ENCODE results near the gene RANBP1.

RANBP1 gene

DNA sequence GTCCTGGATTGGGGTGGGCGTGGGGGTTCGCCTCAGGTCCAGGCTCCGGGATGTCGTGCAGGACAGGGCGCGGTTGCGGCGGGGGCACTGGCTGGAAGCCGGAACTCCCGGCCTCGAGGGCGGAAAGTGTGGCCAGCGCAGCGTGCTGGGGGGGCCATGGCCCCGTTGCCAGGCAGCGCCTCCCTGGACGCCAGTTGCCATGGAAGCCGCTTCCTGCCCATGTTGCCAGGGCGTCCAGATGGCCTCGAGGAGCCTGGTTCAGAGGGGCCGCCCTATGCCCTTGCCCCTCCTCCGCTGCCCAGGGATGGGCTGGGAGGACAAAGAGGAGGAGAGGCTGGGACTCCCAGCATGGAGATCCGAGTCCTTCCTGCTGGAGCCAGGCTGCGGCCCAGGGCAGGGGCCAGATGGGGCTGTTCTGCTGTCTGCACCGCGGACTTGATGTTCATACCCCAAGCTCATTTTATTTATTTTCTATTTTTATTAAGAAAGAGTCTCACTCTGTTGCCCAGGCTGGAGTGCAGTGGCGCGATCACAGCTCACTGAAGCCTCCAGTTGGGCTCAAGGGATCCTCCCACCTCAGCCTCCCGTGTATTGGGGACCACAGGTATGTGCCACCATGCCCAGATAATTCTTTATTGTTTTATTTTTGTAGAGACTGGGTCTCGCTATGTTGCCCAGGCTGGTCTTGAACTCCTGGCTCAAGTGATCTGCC, 39.6 kb downstream of the RANBP1 start:
- Histone ChIP-seq H3K4me2 (ENCODE audit: insufficient read depth, low read length) (no peak overlapping the region), H3K4me3 (ENCODE audit: low read depth in 1 of 2, low read length in 2 of 2) (no peak overlapping the region), H3K27me3 (ENCODE audit: insufficient read depth, low read length, poor library complexity) (no peaks in the 10 kb centered on the region), H3K79me2 (ENCODE audit: insufficient read depth, low read length) (no peaks in the 10 kb centered on the region), H4K20me1 (ENCODE audit: insufficient read depth, low read length) (peaks cover 5% of the 10 kb centered on the region; the same call in 1 of the 2 replicates), H3K36me3 (ENCODE audit: insufficient read depth, low read length) (no peaks in the 10 kb centered on the region), H2AFZ (ENCODE audit: low read depth, low read length) (no peak overlapping the region), H3K4me1 (ENCODE audit: insufficient read depth, low read length) (peaks cover 10% of the 10 kb centered on the region), H3K27ac (ENCODE audit: low read length) (no peak overlapping the region), H3K9ac (ENCODE audit: low read depth, low read length) (no peak overlapping the region), H3K9me3 (ENCODE audit: insufficient read depth, low read length, severe bottlenecking) (no peaks in the 10 kb centered on the region)
- DNase-seq (no peak), ATAC-seq (ENCODE audit: insufficient read depth, low read depth) (no peak)
- no peak for TF ChIP-seq EZH2 (IDR thresholded peaks at IDR 0.05; ENCODE audit: borderline replicate concordance, low read depth, low read length, severe bottlenecking)
- TF ChIP-seq, protein P1, sequence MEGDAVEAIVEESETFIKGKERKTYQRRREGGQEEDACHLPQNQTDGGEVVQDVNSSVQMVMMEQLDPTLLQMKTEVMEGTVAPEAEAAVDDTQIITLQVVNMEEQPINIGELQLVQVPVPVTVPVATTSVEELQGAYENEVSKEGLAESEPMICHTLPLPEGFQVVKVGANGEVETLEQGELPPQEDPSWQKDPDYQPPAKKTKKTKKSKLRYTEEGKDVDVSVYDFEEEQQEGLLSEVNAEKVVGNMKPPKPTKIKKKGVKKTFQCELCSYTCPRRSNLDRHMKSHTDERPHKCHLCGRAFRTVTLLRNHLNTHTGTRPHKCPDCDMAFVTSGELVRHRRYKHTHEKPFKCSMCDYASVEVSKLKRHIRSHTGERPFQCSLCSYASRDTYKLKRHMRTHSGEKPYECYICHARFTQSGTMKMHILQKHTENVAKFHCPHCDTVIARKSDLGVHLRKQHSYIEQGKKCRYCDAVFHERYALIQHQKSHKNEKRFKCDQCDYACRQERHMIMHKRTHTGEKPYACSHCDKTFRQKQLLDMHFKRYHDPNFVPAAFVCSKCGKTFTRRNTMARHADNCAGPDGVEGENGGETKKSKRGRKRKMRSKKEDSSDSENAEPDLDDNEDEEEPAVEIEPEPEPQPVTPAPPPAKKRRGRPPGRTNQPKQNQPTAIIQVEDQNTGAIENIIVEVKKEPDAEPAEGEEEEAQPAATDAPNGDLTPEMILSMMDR (IDR thresholded peaks at IDR 0.05; ENCODE audit: borderline replicate concordance, extremely low read depth, low read length, poor library complexity, severe bottlenecking) = no peak

DNA sequence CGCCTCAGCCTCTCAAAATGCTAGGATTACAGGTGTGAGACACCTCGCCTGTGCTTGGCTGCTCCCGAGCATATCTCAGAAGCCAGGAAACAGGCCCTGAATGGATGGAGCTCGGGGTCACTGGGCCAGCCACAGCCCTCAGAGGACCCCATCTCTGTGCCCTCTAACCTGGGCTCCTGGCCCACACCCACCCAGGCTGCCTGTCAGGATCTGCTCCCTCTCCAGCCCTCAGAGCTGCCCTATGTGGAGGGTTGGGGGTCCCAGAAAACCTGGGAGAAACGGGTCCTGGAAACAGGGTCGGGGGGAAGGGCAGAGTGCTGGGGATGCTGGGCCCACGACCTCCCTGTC, 40.1 kb downstream of the RANBP1 start:
- peaks cover 10% of the 10 kb centered on the region for H3K4me1 ChIP-seq (ENCODE audit: insufficient read depth, low read length)
- H3K4me2 ChIP-seq (ENCODE audit: insufficient read depth, low read length) = no peak overlapping the region
- no peak overlapping the region for H3K9ac ChIP-seq (ENCODE audit: low read depth, low read length)
- H3K9me3 ChIP-seq (ENCODE audit: insufficient read depth, low read length, severe bottlenecking) = no peaks in the 10 kb centered on the region
- H3K27me3 ChIP-seq (ENCODE audit: insufficient read depth, low read length, poor library complexity) = no peaks in the 10 kb centered on the region
- H3K36me3 ChIP-seq (ENCODE audit: insufficient read depth, low read length) = no peaks in the 10 kb centered on the region
- H2AFZ ChIP-seq (ENCODE audit: low read depth, low read length) = no peak overlapping the region
- H4K20me1 ChIP-seq (ENCODE audit: insufficient read depth, low read length) = peaks cover 5% of the 10 kb centered on the region; the same call in 1 of the 2 replicates
- no peak for DNase-seq
- TF ChIP-seq, protein P1 (IDR thresholded peaks at IDR 0.05; ENCODE audit: borderline replicate concordance, extremely low read depth, low read length, poor library complexity, severe bottlenecking) = no peak
- no peak for TF ChIP-seq EZH2 (IDR thresholded peaks at IDR 0.05; ENCODE audit: borderline replicate concordance, low read depth, low read length, severe bottlenecking)
- ATAC-seq (ENCODE audit: insufficient read depth, low read depth) = no peak
- H3K4me3 ChIP-seq (ENCODE audit: low read depth in 1 of 2, low read length in 2 of 2) = no peak overlapping the region
- H3K27ac ChIP-seq (ENCODE audit: low read length) = no peak overlapping the region
- H3K79me2 ChIP-seq (ENCODE audit: insufficient read depth, low read length) = no peaks in the 10 kb centered on the region

DNA sequence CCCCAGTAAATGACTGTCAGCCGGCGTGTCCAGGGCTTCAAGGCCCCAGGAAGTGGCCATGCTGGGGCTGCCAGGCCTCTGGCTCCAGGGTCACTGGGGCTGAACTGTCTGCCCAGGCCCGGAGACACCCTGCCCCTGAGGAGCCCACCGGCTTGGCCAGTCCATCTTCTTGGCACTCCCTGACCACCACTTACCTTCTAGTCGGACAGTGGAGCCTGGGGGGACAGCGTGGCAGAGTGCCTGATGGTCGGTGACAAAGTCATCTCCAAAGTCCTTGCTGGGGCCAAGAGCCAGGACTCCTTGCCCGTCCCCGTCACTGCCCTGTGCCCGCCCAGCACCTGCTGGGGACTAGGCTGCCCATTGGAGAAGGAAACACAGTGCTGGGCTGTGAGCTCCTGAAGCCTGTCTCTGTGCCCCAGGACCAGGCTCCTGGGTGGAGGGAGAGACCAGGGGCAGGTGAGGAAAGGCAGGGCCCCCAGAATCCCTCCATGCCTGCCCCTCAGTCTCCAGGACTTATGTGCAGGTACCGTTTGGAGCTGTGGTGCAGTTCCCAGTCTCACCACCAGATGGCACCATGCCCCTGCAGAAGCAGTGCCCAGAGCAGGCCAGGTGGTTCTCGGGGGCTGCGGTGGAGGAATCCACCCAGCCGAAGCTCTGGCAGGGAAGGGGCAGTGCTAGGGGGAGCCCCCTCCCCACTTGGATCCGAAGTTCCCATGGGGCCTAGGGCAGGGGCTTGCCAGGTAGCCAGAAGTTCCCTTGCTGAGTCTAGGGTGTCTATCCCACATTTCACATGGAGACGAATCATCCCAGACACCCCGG, 40.9 kb downstream of the RANBP1 start:
- Histone ChIP-seq H3K4me2 (ENCODE audit: insufficient read depth, low read length) (no peak overlapping the region), H2AFZ (ENCODE audit: low read depth, low read length) (no peak overlapping the region), H3K9me3 (ENCODE audit: insufficient read depth, low read length, severe bottlenecking) (no peaks in the 10 kb centered on the region), H3K9ac (ENCODE audit: low read depth, low read length) (no peak overlapping the region), H3K27ac (ENCODE audit: low read length) (no peak overlapping the region), H3K4me1 (ENCODE audit: insufficient read depth, low read length) (peaks cover 10% of the 10 kb centered on the region), H3K36me3 (ENCODE audit: insufficient read depth, low read length) (no peaks in the 10 kb centered on the region), H3K79me2 (ENCODE audit: insufficient read depth, low read length) (no peaks in the 10 kb centered on the region), H4K20me1 (ENCODE audit: insufficient read depth, low read length) (peaks cover 5% of the 10 kb centered on the region; the same call in 1 of the 2 replicates), H3K27me3 (ENCODE audit: insufficient read depth, low read length, poor library complexity) (no peaks in the 10 kb centered on the region), H3K4me3 (ENCODE audit: low read depth in 1 of 2, low read length in 2 of 2) (no peak overlapping the region)
- DNase-seq (peak; percentile 87), ATAC-seq (ENCODE audit: insufficient read depth, low read depth) (peak; percentile 90)
- no peak for TF ChIP-seq EZH2 (IDR thresholded peaks at IDR 0.05; ENCODE audit: borderline replicate concordance, low read depth, low read length, severe bottlenecking)
- TF ChIP-seq, protein P1 (IDR thresholded peaks at IDR 0.05; ENCODE audit: borderline replicate concordance, extremely low read depth, low read length, poor library complexity, severe bottlenecking) = peak; percentile 99
